Bronchial epithelial cell (primary cell): ENCODE results near the gene ATG9A. TPM values are rescaled to one million over a fixed set of nuclear protein-coding genes. Genes with fewer than 3 reads are reported as not detected.
A peak's percentile ranks its signal among the peaks of the same experiment; 100 is the strongest.
"Not testable (repeated sequence)": the region's sequence is repeated elsewhere in the genome, so short reads cannot be mapped to it uniquely, and the experiment has no call there.

Experiments used
- DNase-seq: peaks from one replicate; pipeline ENCODE4 v3.0.0-alpha.2; 2010; ENCODE audit warnings: low read depth
- FAIRE-seq: peaks from 2 replicates; lab custom pipeline; 2011; peaks lifted over from hg19 to GRCh38; lab: Jason Lieb, UNC
- H3K27me3 ChIP-seq: 2 replicates; pipeline ENCODE4 v1.5.1; 2011; ENCODE audit warnings: low read length; ENCODE audit not compliant: control insufficient read depth, insufficient read depth
- H3K36me3 ChIP-seq: 2 replicates; pipeline ENCODE4 v1.5.1; 2011; ENCODE audit warnings: low read length; ENCODE audit not compliant: control insufficient read depth, insufficient read depth
- H3K4me3 ChIP-seq: 2 replicates; pipeline ENCODE4 v1.5.1; 2011; ENCODE audit warnings: mild to moderate bottlenecking, low read depth, low read length, control low read depth
- total RNA-seq: library from RNA; depleted of rRNA; stranded (reverse); fragments of >200 nt; gene quantifications from 2 replicates; pipeline ENCODE4 v1.2.1, GENCODE V29; 2014
- TF ChIP-seq, protein P1 (sequence below): IDR thresholded peaks from 2 replicates; pipeline ENCODE4 v1.5.1; 2011; ENCODE audit warnings: mild to moderate bottlenecking, moderate library complexity, low read length, control low read depth, inconsistent platforms; ENCODE audit not compliant: insufficient read depth, severe bottlenecking

Gene ATG9A
- total RNA-seq, 1 donor from 2014 or later, result 26.3 TPM

DNA sequence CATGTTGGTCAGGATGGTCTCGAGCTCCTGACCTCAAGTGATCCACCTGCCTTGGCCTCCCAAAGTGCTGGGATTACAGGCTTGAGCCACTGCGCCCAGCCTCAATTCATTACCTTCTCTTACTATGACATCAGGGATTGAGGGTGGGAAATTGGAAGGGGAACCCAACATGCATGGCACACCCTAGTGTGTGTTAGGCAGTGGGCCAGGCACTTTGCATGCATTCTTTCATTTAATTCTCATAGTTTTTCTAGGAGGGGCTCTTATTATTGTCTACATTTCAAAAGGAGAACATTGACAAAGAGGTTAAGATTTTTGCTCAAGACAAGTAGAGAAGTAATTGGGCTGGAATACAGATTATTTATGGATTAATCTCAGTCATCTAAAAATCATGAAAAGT lies 38.9 kb upstream of the ATG9A start:
- TF ChIP-seq, protein P1, sequence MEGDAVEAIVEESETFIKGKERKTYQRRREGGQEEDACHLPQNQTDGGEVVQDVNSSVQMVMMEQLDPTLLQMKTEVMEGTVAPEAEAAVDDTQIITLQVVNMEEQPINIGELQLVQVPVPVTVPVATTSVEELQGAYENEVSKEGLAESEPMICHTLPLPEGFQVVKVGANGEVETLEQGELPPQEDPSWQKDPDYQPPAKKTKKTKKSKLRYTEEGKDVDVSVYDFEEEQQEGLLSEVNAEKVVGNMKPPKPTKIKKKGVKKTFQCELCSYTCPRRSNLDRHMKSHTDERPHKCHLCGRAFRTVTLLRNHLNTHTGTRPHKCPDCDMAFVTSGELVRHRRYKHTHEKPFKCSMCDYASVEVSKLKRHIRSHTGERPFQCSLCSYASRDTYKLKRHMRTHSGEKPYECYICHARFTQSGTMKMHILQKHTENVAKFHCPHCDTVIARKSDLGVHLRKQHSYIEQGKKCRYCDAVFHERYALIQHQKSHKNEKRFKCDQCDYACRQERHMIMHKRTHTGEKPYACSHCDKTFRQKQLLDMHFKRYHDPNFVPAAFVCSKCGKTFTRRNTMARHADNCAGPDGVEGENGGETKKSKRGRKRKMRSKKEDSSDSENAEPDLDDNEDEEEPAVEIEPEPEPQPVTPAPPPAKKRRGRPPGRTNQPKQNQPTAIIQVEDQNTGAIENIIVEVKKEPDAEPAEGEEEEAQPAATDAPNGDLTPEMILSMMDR, result no peak
- no peaks in the 10 kb centered on the region for H3K36me3 ChIP-seq
- DNase-seq, result no peak
- FAIRE-seq, result no peak
- H3K4me3 ChIP-seq, result no peak overlapping the region
- no peaks in the 10 kb centered on the region for H3K27me3 ChIP-seq

DNA sequence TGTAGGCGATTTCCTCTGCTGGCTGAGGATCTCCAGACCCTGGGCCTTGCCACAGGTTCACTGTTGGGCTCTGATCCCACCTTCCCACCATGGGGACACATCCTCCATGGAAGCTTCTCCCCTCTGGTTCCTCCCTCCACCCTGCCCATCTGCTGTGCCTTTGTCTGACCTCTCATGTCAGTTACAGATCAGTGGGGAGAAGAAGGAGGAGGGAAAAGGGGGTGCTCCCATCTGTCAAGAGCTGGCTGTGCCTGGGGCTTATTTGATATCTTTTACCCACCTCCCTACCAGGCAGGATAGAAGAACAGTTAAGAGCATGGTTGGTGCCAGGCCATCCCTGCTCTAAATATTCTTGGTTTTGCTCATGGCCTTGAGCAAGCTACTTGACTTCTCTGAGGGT lies 37.5 kb upstream of the ATG9A start:
- FAIRE-seq, result no peak
- TF ChIP-seq, protein P1, result no peak
- H3K36me3 ChIP-seq, result no peaks in the 10 kb centered on the region
- H3K4me3 ChIP-seq, result no peak overlapping the region
- no peaks in the 10 kb centered on the region for H3K27me3 ChIP-seq
- no peak for DNase-seq

DNA sequence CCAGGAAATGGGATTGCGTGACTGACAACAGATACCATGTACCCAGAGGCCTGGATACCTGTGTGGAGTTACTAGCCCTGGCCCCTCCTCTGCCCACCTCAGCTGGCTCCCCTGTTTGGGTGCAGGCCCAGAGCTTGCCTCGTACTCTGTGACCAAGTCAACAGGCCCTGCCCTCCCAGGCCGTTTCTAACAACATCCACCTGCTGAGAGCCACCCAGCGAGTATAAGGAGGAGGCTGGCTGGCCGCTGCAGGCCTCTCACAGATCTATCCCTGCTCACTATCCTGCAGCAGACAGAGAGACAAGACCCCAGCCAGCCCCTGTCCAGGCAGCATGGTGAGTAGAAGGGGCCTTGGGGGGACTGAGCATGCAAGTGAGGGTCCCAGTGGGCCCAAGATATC lies 36.8 kb upstream of the ATG9A start:
- Histone ChIP-seq H3K27me3 (no peaks in the 10 kb centered on the region), H3K36me3 (no peaks in the 10 kb centered on the region), H3K4me3 (no peak overlapping the region)
- TF ChIP-seq, protein P1, result no peak
- DNase-seq (no peak), FAIRE-seq (no peak)

DNA sequence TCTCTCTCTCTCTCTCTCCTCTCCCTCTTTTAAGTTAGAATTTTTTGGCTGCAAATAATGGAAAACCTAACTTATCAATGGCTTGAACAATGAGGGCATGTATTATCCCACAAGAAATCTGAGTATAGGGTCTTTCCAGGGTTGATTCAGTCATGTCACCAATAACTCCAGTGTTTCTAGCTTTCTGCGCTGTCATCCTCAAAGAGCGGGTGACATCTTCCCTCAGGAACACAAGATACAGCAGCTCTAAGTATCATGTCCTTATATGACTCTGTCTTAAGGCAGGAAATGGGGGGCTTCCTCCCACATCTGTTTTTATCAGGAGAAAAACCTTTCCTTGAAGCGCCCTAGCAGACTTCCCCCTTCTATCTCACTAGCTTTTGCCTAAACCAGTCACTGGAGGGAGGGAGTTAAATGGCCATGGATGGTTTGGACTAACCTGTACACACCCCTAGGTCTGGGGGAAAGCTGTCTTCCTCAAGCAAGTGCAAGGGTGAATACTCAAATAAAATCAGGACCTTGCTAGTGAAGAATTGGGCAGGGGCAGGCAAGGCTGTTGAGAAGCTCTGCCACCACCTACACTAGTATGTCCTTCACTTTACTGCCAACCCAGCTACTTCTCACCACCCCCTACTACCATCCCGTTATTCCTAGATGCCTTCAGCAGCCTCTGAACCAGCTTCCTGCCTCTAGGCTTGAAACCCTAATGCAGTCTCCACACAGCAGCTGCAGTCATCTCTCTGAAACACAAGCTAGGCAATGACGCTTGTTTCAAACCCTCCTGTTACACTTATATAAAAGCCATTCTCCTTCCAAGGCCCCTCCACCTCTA lies 31.8 kb upstream of the ATG9A start:
- FAIRE-seq (no peak), DNase-seq (no peak)

DNA sequence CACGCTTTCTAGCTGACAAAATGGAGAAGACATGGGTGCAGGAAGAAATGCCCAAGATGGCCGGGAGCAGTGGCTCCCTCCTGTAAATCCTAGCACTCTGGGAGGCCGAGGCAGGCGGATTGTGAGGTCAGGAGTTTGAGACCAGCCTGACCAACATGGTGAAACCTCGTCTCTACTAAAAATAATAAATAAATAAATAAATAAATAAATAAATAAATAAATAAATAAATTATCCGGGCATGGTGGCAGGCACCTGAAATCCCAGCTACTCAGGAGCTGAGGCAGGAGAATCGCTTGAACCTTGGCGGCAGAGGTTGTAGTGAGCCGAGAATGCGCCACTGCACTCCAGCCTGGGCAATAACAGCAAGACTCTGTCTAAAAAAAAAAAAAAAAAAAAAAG lies 29.5 kb upstream of the ATG9A start:
- H3K36me3 ChIP-seq, FAIRE-seq: not testable (repeated sequence)

More for the DNA sequence above, 31.8 kb upstream of the ATG9A start:
- H3K36me3 ChIP-seq, result no peaks in the 10 kb centered on the region
- H3K27me3 ChIP-seq, result no peaks in the 10 kb centered on the region
- TF ChIP-seq, protein P1, result no peak
- H3K4me3 ChIP-seq, result no peak overlapping the region

DNA sequence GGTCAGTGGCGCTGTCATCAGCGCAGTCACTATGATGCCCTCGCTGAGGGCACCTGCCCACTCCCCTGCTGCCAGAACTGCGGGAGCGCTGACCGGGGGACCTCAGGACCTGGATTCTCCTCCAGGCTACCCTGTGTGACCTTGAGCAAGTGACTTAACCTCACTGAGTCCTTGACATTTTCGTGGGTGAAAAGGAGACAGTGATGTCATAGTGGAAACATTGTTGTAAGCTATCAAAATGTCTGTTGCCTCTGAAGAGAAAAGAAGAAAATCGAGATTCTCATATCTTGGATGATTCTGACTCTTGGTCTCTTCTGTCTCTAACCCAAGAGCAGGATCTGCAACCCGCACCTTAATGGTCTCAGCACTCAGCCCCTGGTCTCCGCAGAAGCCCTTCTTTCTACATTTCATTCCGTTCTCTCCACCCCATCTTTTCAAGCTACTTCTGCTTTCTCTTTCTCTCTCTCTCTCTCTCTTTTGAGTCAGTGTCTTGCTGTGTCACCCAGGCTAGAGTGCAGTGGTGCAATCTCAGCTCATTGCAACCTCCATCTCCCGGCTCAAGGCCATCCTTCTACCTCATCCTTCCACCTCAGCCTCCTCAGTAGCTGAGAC lies 25.3 kb upstream of the ATG9A start:
- Histone ChIP-seq H3K4me3 (peak overlapping the region; percentile 93), H3K27me3 (no peaks in the 10 kb centered on the region), H3K36me3 (peaks cover 17% of the 10 kb centered on the region)
- FAIRE-seq (no peak), DNase-seq (no peak)
- TF ChIP-seq, protein P1, result no peak

More for the DNA sequence above, 29.5 kb upstream of the ATG9A start:
- H3K4me3 ChIP-seq, DNase-seq, H3K27me3 ChIP-seq: not testable (repeated sequence)
